ENCODE results near the gene LOX.

LOX gene

GRCh38 chr5:122050959-122051358 is 27.1 kb downstream of the LOX start:
- no peak for DNase-seq

GRCh38 chr5:122040636-122041302 is 37.3 kb downstream of the LOX start:
- DNase-seq = no peak

- DNase-seq = no peak
Measured at GRCh38 chr5:122036326-122036725, 41.7 kb downstream of the LOX start.

GRCh38 chr5:122035913-122036312 is 42.1 kb downstream of the LOX start:
- no peak for DNase-seq

GRCh38 chr5:122031836-122032235 is 46.2 kb downstream of the LOX start:
- no peak for DNase-seq

GRCh38 chr5:122030251-122030650 is 47.8 kb downstream of the LOX start:
- DNase-seq = no peak

GRCh38 chr5:122029818-122030217 is 48.2 kb downstream of the LOX start:
- DNase-seq = no peak

GRCh38 chr5:122022966-122023365 is 55.1 kb downstream of the LOX start:
- no peak for DNase-seq

- no peak for DNase-seq
Measured at GRCh38 chr5:122019919-122020590, 58.0 kb downstream of the LOX start.

- no peak for DNase-seq
Measured at GRCh38 chr5:122015471-122015870, 62.6 kb downstream of the LOX start.

GRCh38 chr5:122014236-122014935 is 63.7 kb downstream of the LOX start:
- DNase-seq = no peak

Data from activated effector memory CD4-positive, alpha-beta T cell treated with Interleukin-2 at 50 U/mL for 16 hours (primary cell).